GM12878 (cell line): ENCODE data around the gene SNAP23. TPM values are rescaled to one million over a fixed set of nuclear protein-coding genes. Genes with fewer than 3 reads are reported as not detected.

ENCODE experiments used
- ATAC-seq: fragments of 200-7000 bp; cut with Tn5 transposase; 3 replicates; pipeline ENCODE4 v1.9.1; 2020; ENCODE audit warnings: mild to moderate bottlenecking, moderate library complexity
- BruUV-seq: library from RNA; stranded (reverse); fragments of 400-500 nt; replicated peaks from 2 replicates; lab custom pipeline; 2021; lab: Mats Ljungman, UMichigan
- CTCF ChIA-PET: fragments of 300-600 bp; sonication (Branson Sonifier 250); formaldehyde crosslinking; extraction: SDS; loops from one replicate; lab custom pipeline; 2021; ENCODE audit warnings: inconsistent platforms; lab: Yijun Ruan, JAX
- POLR2A ChIA-PET: fragments of 350-600 bp; formaldehyde crosslinking; extraction: SDS; loops from one replicate; lab custom pipeline; 2021; ENCODE audit warnings: inconsistent platforms; lab: Charles Lee
- RAD21 ChIA-PET: fragments of 300-600 bp; sonication (Branson Sonifier 250); formaldehyde crosslinking; loops from one replicate; lab custom pipeline; 2023; ENCODE audit warnings: antibody characterized with exemption; ENCODE audit not compliant: unreplicated experiment; lab: Charles Lee
- SMC1A ChIA-PET: fragments of 300-600 bp; sonication (Branson Sonifier 250); formaldehyde crosslinking; loops from one replicate; lab custom pipeline; 2023; ENCODE audit not compliant: unreplicated experiment, uncharacterized antibody; lab: Charles Lee
- DNase-seq: peaks from one replicate; pipeline ENCODE4 v3.0.0-alpha.2; 2011; ENCODE audit warnings: low read depth, low spot score
- FAIRE-seq: peaks from 3 replicates; lab custom pipeline; 2011; peaks lifted over from hg19 to GRCh38; lab: Jason Lieb, UNC
- H2AFZ ChIP-seq: 2 replicates; pipeline ENCODE4 v1.6.0; 2011; ENCODE audit warnings: low read depth, low read length, control low read depth; ENCODE audit not compliant: control insufficient read depth
- H3K27ac ChIP-seq: 2 replicates; pipeline ENCODE4 v1.5.1; 2011; ENCODE audit warnings: control low read depth; ENCODE audit not compliant: control insufficient read depth, insufficient read depth
- H3K27me3 ChIP-seq, 2 experiments: replicated peaks in 1 of 2; 2 replicates each; pipeline versions ENCODE4 v1.6.0 to v1.6.1; 2011; ENCODE audit warnings: low read length in 1 of 2; ENCODE audit not compliant: control insufficient read depth in 2 of 2, insufficient read depth in 2 of 2
- H3K36me3 ChIP-seq, 2 experiments: 2 replicates each; pipeline ENCODE4 v1.5.1; 2011; ENCODE audit warnings: low read length in 1 of 2; ENCODE audit not compliant: control insufficient read depth in 2 of 2, insufficient read depth in 2 of 2
- H3K4me1 ChIP-seq: 2 replicates; pipeline ENCODE4 v1.6.1; 2011; ENCODE audit warnings: mild to moderate bottlenecking, low read length, moderate library complexity, mixed read lengths; ENCODE audit not compliant: control insufficient read depth, insufficient read depth
- H3K4me2 ChIP-seq: 2 replicates; pipeline ENCODE4 v1.6.0; 2011; ENCODE audit warnings: control low read depth; ENCODE audit not compliant: control insufficient read depth, insufficient read depth
- H3K4me3 ChIP-seq: fragments of 200-600 bp; sonication (generic); 2 replicates; pipeline ENCODE4 v1.5.1; 2016
- H3K79me2 ChIP-seq: 2 replicates; pipeline ENCODE4 v1.6.0; 2011; ENCODE audit warnings: low read length; ENCODE audit not compliant: control insufficient read depth, insufficient read depth
- H3K9ac ChIP-seq: 2 replicates; pipeline ENCODE4 v1.8.0; 2011; ENCODE audit warnings: low read length, control low read depth, mixed read lengths; ENCODE audit not compliant: control insufficient read depth, insufficient read depth
- H3K9me3 ChIP-seq: replicated peaks from 3 replicates; pipeline ENCODE4 v1.5.1; 2011; ENCODE audit warnings: mild to moderate bottlenecking, low read length; ENCODE audit not compliant: control insufficient read depth, insufficient read depth
- H4K20me1 ChIP-seq: 2 replicates; pipeline ENCODE4 v1.6.0; 2011; ENCODE audit not compliant: control insufficient read depth, insufficient read depth
- ATF7 ChIP-seq: fragments of 450-650 bp; IDR thresholded peaks from 2 replicates; pipeline ENCODE4 v1.6.1; 2016; ENCODE audit warnings: low read depth, mild to moderate bottlenecking
- BMI1 ChIP-seq: fragments of 450-650 bp; IDR thresholded peaks from 2 replicates; pipeline ENCODE4 v1.6.1; 2016; ENCODE audit warnings: mild to moderate bottlenecking, moderate library complexity, borderline replicate concordance
- CEBPB ChIP-seq, 2 experiments: fragments of 150-350 bp in 1 of 2; IDR thresholded peaks; 2 replicates each; pipeline ENCODE4 v1.6.1; 2012 to 2014; ENCODE audit warnings: low read depth in 2 of 2, low read length in 2 of 2, borderline replicate concordance in 1 of 2, inconsistent platforms in 1 of 2
- CHD2 ChIP-seq: IDR thresholded peaks from 2 replicates; pipeline ENCODE4 v1.6.1; 2011; ENCODE audit warnings: low read depth, low read length, improper control_type of control experiment, borderline replicate concordance
- CUX1 ChIP-seq: IDR thresholded peaks from 2 replicates; pipeline ENCODE4 v1.6.1; 2012; ENCODE audit warnings: improper control_type of control experiment, low read depth, low read length; ENCODE audit not compliant: insufficient replicate concordance
- ETV6 ChIP-seq, 2 experiments: fragments of 450-650 bp in 1 of 2; IDR thresholded peaks in 1 of 2; conservative IDR thresholded peaks in 1 of 2; 2 replicates each; pipeline ENCODE4 v1.6.1; 2014; ENCODE audit warnings: antibody characterized with exemption in 1 of 2, borderline replicate concordance in 1 of 2, low read depth in 1 of 2, mild to moderate bottlenecking in 1 of 2, moderate library complexity in 1 of 2
- FOXK2 ChIP-seq: fragments of 450-650 bp; IDR thresholded peaks from 2 replicates; pipeline ENCODE4 v1.6.1; 2017; ENCODE audit warnings: mild to moderate bottlenecking, moderate library complexity
- FOXM1 ChIP-seq: IDR thresholded peaks from 2 replicates; pipeline ENCODE4 v1.6.1; 2012; ENCODE audit warnings: low read depth, mild to moderate bottlenecking, inconsistent platforms, low read length, moderate library complexity
- HDGF ChIP-seq: fragments of 450-650 bp; IDR thresholded peaks from 2 replicates; pipeline ENCODE4 v1.6.1; 2016; ENCODE audit warnings: antibody characterized with exemption
- MEF2A ChIP-seq: IDR thresholded peaks from 2 replicates; pipeline ENCODE4 v1.6.1; 2011; ENCODE audit warnings: low read depth, mild to moderate bottlenecking, low read length, moderate library complexity; ENCODE audit not compliant: insufficient read depth
- MTA3 ChIP-seq: IDR thresholded peaks from 2 replicates; pipeline ENCODE4 v1.6.1; 2012; ENCODE audit warnings: low read length, inconsistent platforms, borderline replicate concordance
- SRF ChIP-seq, 2 experiments: IDR thresholded peaks; 2 replicates each; pipeline ENCODE4 v1.6.1; 2011; ENCODE audit warnings: low read depth in 2 of 2, low read length in 2 of 2, mild to moderate bottlenecking in 1 of 2, moderate library complexity in 1 of 2
- TARDBP ChIP-seq: IDR thresholded peaks from 2 replicates; pipeline ENCODE4 v1.6.1; 2016; ENCODE audit warnings: borderline replicate concordance
- WGBS: methylation state at CpG from one replicate; pipeline ENCODE4 v1.1.6; 2016; ENCODE audit warnings: low lambda C conversion rate; ENCODE audit not compliant: insufficient replicate concordance, insufficient coverage; ENCODE audit errors: missing lambda C conversion rate; 5-methylcytosine and 5-hydroxymethylcytosine counted together
- in situ Hi-C: fragments of 300-500 bp; cut with MboI; formaldehyde crosslinking; loops from 9 replicates; pipeline ENCODE4 v1.14.3; 2018; ENCODE audit warnings: mixed read lengths
- intact Hi-C: fragments of 100-400 bp; cut with micrococcal nuclease; formaldehyde crosslinking; loops from one replicate; pipeline ENCODE4 v1.14.2; 2022; ENCODE audit not compliant: unreplicated experiment
- polyA plus RNA-seq, 11 experiments: library from polyadenylated mRNA; depleted of rRNA in 4 of 11; unstranded in 6 of 11; stranded (reverse) in 5 of 11; fragments of >200 nt; fragmentation: Nextera tagmentation in 4 of 11; fragmentation: Illumina TruSeq in 1 of 11; extraction: Ambion mirVana in 4 of 11; extraction: Trizol in 1 of 11; gene quantifications; 1 replicate in 1 of 11; 2 replicates in 10 of 11; pipeline versions ENCODE4 v1.2.1 to v1.2.3, GENCODE V29; 2011 to 2016; ENCODE audit warnings: inconsistent platforms in 2 of 11, missing spikeins in 2 of 11, low read depth in 1 of 11
- total RNA-seq, 4 experiments: library from RNA; depleted of rRNA in 3 of 4; stranded (reverse); fragments of >200 nt in 3 of 4; fragmentation: Illumina TruSeq in 1 of 4; extraction: Trizol in 1 of 4; gene quantifications; 2 replicates each; pipeline versions ENCODE4 v1.2.1 to v1.2.3, GENCODE V29; 2013 to 2021

The SNAP23 gene
- total and polyA plus RNA-seq, 10 of the 15 experiments (the other 5 are each of a cell fraction or from before 2014, with no cell fraction given), result 51.9 to 127 (median 74.6) TPM

GRCh38 chr15:42447599-42447998 lies 47.8 kb upstream of the SNAP23 start:
- no peak overlapping the region for H3K4me2 ChIP-seq
- WGBS, result 100% methylated on average over 2 of the region's 2 CpGs
- H3K4me1 ChIP-seq, result no peaks in the 10 kb centered on the region
- H3K79me2 ChIP-seq, result no peaks in the 10 kb centered on the region
- H3K9ac ChIP-seq, result no peak overlapping the region
- ATAC-seq (no peak), DNase-seq (no peak), FAIRE-seq (no peak)
- no TSS peak for BruUV-seq
- in situ Hi-C loops (no loop called here), intact Hi-C loops (no loop called here)
- H2AFZ ChIP-seq, result no peak overlapping the region
- H3K27ac ChIP-seq, result no peak overlapping the region
- no peaks in the 10 kb centered on the region for H3K9me3 ChIP-seq
- H3K36me3 ChIP-seq, result peaks cover 8 to 40% of the 10 kb centered on the region in 2 experiments
- no peak overlapping the region for H3K4me3 ChIP-seq
- ChIA-PET CTCF (no interaction called here), SMC1A (no interaction called here), RAD21 (no interaction called here), POLR2A (no interaction called here)
- no peaks in the 10 kb centered on the region for H4K20me1 ChIP-seq
- H3K27me3 ChIP-seq, result no peaks in the 10 kb centered on the region
- TF ChIP-seq FOXK2 (no peak), ETV6 (conservative IDR thresholded peaks at IDR 0.05 in 1 of 2, IDR thresholded peaks at IDR 0.05 in 1 of 2; ENCODE audit: borderline replicate concordance in 1 of 2, low read depth in 1 of 2) (no peak), CEBPB (IDR thresholded peaks at IDR 0.05; ENCODE audit: borderline replicate concordance in 1 of 2, low read depth in 2 of 2, low read length in 2 of 2) (no peak), MEF2A (no peak)

GRCh38 chr15:42448281-42448680 lies 47.2 kb upstream of the SNAP23 start:
- Histone ChIP-seq H3K36me3 (peaks cover 8 to 40% of the 10 kb centered on the region in 2 experiments), H3K27me3 (no peaks in the 10 kb centered on the region), H2AFZ (no peak overlapping the region), H3K9ac (no peak overlapping the region), H3K79me2 (no peaks in the 10 kb centered on the region), H3K4me2 (no peak overlapping the region), H4K20me1 (no peaks in the 10 kb centered on the region), H3K4me1 (no peaks in the 10 kb centered on the region), H3K4me3 (no peak overlapping the region), H3K9me3 (no peaks in the 10 kb centered on the region), H3K27ac (no peak overlapping the region)
- ChIA-PET POLR2A (no interaction called here), RAD21 (no interaction called here), CTCF (no interaction called here), SMC1A (no interaction called here)
- no peak for FAIRE-seq
- no peak for DNase-seq
- intact Hi-C loops (no loop called here), in situ Hi-C loops (no loop called here)
- BruUV-seq, result no TSS peak
- ATAC-seq, result no peak
- 97% methylated on average over 6 of the region's 6 CpGs for WGBS
- TF ChIP-seq ATF7 (no peak), CHD2 (no peak), CUX1 (no peak), BMI1 (no peak), HDGF (no peak), SRF (IDR thresholded peaks at IDR 0.05; ENCODE audit: low read depth in 2 of 2, low read length in 2 of 2) (no peak), MTA3 (no peak), FOXM1 (no peak), TARDBP (no peak)
